Nephron (organoid): ENCODE measurements around the gene PKN3.

Experiments used
- H3K27ac Mint-ChIP-seq, 3 experiments: 2 replicates each; pipeline ENCODE4 v1.8.0; 2020; ENCODE audit warnings: mixed read lengths in 3 of 3, mild to moderate bottlenecking in 2 of 3, moderate library complexity in 1 of 3
- H3K27me3 Mint-ChIP-seq: 2 replicates; pipeline ENCODE4 v1.8.0; 2021; ENCODE audit warnings: low read depth, mild to moderate bottlenecking, moderate library complexity, mixed read lengths
- H3K36me3 Mint-ChIP-seq: 2 replicates; pipeline ENCODE4 v1.8.0; 2020; ENCODE audit warnings: low read depth, mixed read lengths
- H3K4me1 Mint-ChIP-seq: 2 replicates; pipeline ENCODE4 v1.8.0; 2020; ENCODE audit warnings: mixed read lengths
- H3K4me3 Mint-ChIP-seq, 3 experiments: 2 replicates each; pipeline ENCODE4 v1.8.0; 2020; ENCODE audit warnings: mild to moderate bottlenecking in 3 of 3, mixed read lengths in 3 of 3, moderate library complexity in 2 of 3
- H3K9me3 Mint-ChIP-seq: 2 replicates; pipeline ENCODE4 v1.8.0; 2020; ENCODE audit warnings: mixed read lengths
- CTCF ChIP-seq, 3 experiments: fragments of 200-600 bp; sonication (generic); IDR thresholded peaks; one replicate each; pipeline ENCODE4 v1.5.0; 2021; ENCODE audit warnings: antibody characterized with exemption in 3 of 3; ENCODE audit not compliant: unreplicated experiment in 3 of 3

Gene PKN3

GRCh38 chr9:128735373-128735772 is 33.1 kb downstream of the PKN3 start:
- Mint-ChIP-seq H3K27ac (peak overlapping the region in 2 of 3 experiments; percentile 67 to 79), H3K27me3 (no peaks in the 10 kb centered on the region), H3K4me1 (peaks cover 13% of the 10 kb centered on the region), H3K4me3 (no peak overlapping the region), H3K9me3 (no peaks in the 10 kb centered on the region), H3K36me3 (peaks cover 41% of the 10 kb centered on the region)
- TF ChIP-seq CTCF (IDR thresholded peaks at IDR 0.05; ENCODE audit: unreplicated experiment in 3 of 3), result no peak

GRCh38 chr9:128742401-128742800 is 40.1 kb downstream of the PKN3 start:
- no peaks in the 10 kb centered on the region for H3K27me3 Mint-ChIP-seq
- H3K4me1 Mint-ChIP-seq, result peaks cover 4% of the 10 kb centered on the region
- TF ChIP-seq CTCF (IDR thresholded peaks at IDR 0.05; ENCODE audit: unreplicated experiment in 3 of 3), result no peak
- H3K36me3 Mint-ChIP-seq, result peaks cover 23% of the 10 kb centered on the region
- no peaks in the 10 kb centered on the region for H3K9me3 Mint-ChIP-seq
- H3K4me3 Mint-ChIP-seq, result no peak overlapping the region
- H3K27ac Mint-ChIP-seq, result no peak overlapping the region

GRCh38 chr9:128743421-128743820 is 41.1 kb downstream of the PKN3 start:
- Mint-ChIP-seq H3K27ac (no peak overlapping the region), H3K4me1 (peaks cover 5% of the 10 kb centered on the region), H3K27me3 (no peaks in the 10 kb centered on the region), H3K36me3 (peaks cover 21% of the 10 kb centered on the region), H3K9me3 (no peaks in the 10 kb centered on the region), H3K4me3 (no peak overlapping the region)
- TF ChIP-seq CTCF (IDR thresholded peaks at IDR 0.05; ENCODE audit: unreplicated experiment in 3 of 3), result no peak

GRCh38 chr9:128747241-128747640 is 44.9 kb downstream of the PKN3 start:
- H3K9me3 Mint-ChIP-seq, result no peaks in the 10 kb centered on the region
- no peak overlapping the region for H3K4me3 Mint-ChIP-seq
- H3K27ac Mint-ChIP-seq, result peak overlapping the region; percentile 46 to 91 (median 66)
- H3K36me3 Mint-ChIP-seq, result peaks cover 10% of the 10 kb centered on the region
- H3K4me1 Mint-ChIP-seq, result peaks cover 5% of the 10 kb centered on the region
- no peak for TF ChIP-seq CTCF (IDR thresholded peaks at IDR 0.05; ENCODE audit: unreplicated experiment in 3 of 3)
- no peaks in the 10 kb centered on the region for H3K27me3 Mint-ChIP-seq

GRCh38 chr9:128750926-128751595 is 48.8 kb downstream of the PKN3 start:
- no peak for TF ChIP-seq CTCF (IDR thresholded peaks at IDR 0.05; ENCODE audit: unreplicated experiment in 3 of 3)
- no peak overlapping the region for H3K27ac Mint-ChIP-seq
- H3K4me3 Mint-ChIP-seq, result no peak overlapping the region
- no peaks in the 10 kb centered on the region for H3K27me3 Mint-ChIP-seq
- peaks cover 5% of the 10 kb centered on the region for H3K4me1 Mint-ChIP-seq
- H3K36me3 Mint-ChIP-seq, result peaks cover 15% of the 10 kb centered on the region
- no peaks in the 10 kb centered on the region for H3K9me3 Mint-ChIP-seq

GRCh38 chr9:128753627-128754026 is 51.3 kb downstream of the PKN3 start:
- Mint-ChIP-seq H3K36me3 (peaks cover 14% of the 10 kb centered on the region), H3K27me3 (no peaks in the 10 kb centered on the region), H3K9me3 (no peaks in the 10 kb centered on the region)

More at GRCh38 chr9:128753627-128754026, 51.3 kb downstream of the PKN3 start:
- TF ChIP-seq CTCF (IDR thresholded peaks at IDR 0.05; ENCODE audit: unreplicated experiment in 3 of 3), result no peak
- no peak overlapping the region for H3K27ac Mint-ChIP-seq
- H3K4me1 Mint-ChIP-seq, result no peaks in the 10 kb centered on the region
- H3K4me3 Mint-ChIP-seq, result no peak overlapping the region
